GM23338 (cell line): ENCODE measurements around the gene FANCC. TPM values are rescaled to one million over a fixed set of nuclear protein-coding genes. Genes with fewer than 3 reads are reported as not detected.

Experiments
- ATAC-seq: fragments of 200-7000 bp; cut with Tn5 transposase; 3 replicates; pipeline ENCODE4 v1.9.1; 2020
- DNase-seq: peaks from one replicate; pipeline ENCODE4 v3.0.0-alpha.2; 2015; ENCODE audit warnings: low spot score
- H2AFZ ChIP-seq: fragments of 200-600 bp; sonication (generic); 2 replicates; pipeline ENCODE4 v1.8.0; 2016; ENCODE audit warnings: antibody characterized with exemption, mild to moderate bottlenecking, moderate library complexity
- H3F3A ChIP-seq: fragments of 200-600 bp; sonication (generic); replicated peaks from 2 replicates; pipeline ENCODE4 v1.8.0; 2017; ENCODE audit warnings: antibody characterized with exemption, mixed run types, low read depth
- H3K27ac ChIP-seq: fragments of 200-600 bp; sonication (generic); 2 replicates; pipeline ENCODE4 v1.6.1; 2016; ENCODE audit warnings: low read depth
- H3K27me3 ChIP-seq: fragments of 200-600 bp; sonication (generic); 2 replicates; pipeline ENCODE4 v1.8.0; 2016; ENCODE audit warnings: mild to moderate bottlenecking, mixed run types, moderate library complexity; ENCODE audit not compliant: insufficient read depth
- H3K36me3 ChIP-seq: fragments of 200-600 bp; sonication (generic); 2 replicates; pipeline ENCODE4 v1.8.0; 2016; ENCODE audit warnings: mild to moderate bottlenecking; ENCODE audit not compliant: insufficient read depth
- H3K4me1 ChIP-seq: fragments of 200-600 bp; sonication (generic); 2 replicates; pipeline ENCODE4 v1.8.0; 2016; ENCODE audit warnings: mild to moderate bottlenecking, moderate library complexity; ENCODE audit not compliant: insufficient read depth
- H3K4me2 ChIP-seq: fragments of 200-600 bp; sonication (generic); 2 replicates; pipeline ENCODE4 v1.7.1; 2017; ENCODE audit warnings: mixed run types
- H3K4me3 ChIP-seq: fragments of 200-600 bp; sonication (generic); 2 replicates; pipeline ENCODE4 v1.6.1; 2016; ENCODE audit warnings: mixed run types
- H3K79me2 ChIP-seq: fragments of 200-600 bp; sonication (generic); replicated peaks from 2 replicates; pipeline ENCODE4 v1.8.0; 2017; ENCODE audit warnings: mild to moderate bottlenecking; ENCODE audit not compliant: insufficient read depth
- H3K9me2 ChIP-seq: fragments of 200-600 bp; sonication (generic); 2 replicates; pipeline ENCODE4 v1.8.0; 2017; ENCODE audit not compliant: insufficient read depth
- H4K20me1 ChIP-seq: fragments of 200-600 bp; sonication (generic); replicated peaks from 2 replicates; pipeline ENCODE4 v1.8.0; 2017; ENCODE audit warnings: mild to moderate bottlenecking; ENCODE audit not compliant: insufficient read depth
- H3K27ac Mint-ChIP-seq: 2 replicates; pipeline ENCODE4 v1.8.0; 2020; ENCODE audit warnings: inconsistent platforms, mild to moderate bottlenecking, moderate library complexity, mixed read lengths
- H3K27me3 Mint-ChIP-seq: 3 replicates; pipeline ENCODE4 v1.8.0; 2022; ENCODE audit warnings: low read depth, mild to moderate bottlenecking, moderate library complexity, mixed read lengths, inconsistent platforms; ENCODE audit not compliant: insufficient read depth, poor library complexity
- H3K36me3 Mint-ChIP-seq: 3 replicates; pipeline ENCODE4 v1.8.0; 2021; ENCODE audit warnings: low read depth, mild to moderate bottlenecking, inconsistent platforms, moderate library complexity, mixed read lengths
- H3K4me1 Mint-ChIP-seq: 3 replicates; pipeline ENCODE4 v1.8.0; 2020; ENCODE audit warnings: mild to moderate bottlenecking, inconsistent platforms, mixed read lengths
- H3K4me3 Mint-ChIP-seq: 3 replicates; pipeline ENCODE4 v1.8.0; 2021; ENCODE audit warnings: moderate library complexity, mild to moderate bottlenecking, inconsistent platforms, mixed read lengths
- H3K9me3 Mint-ChIP-seq: 3 replicates; pipeline ENCODE4 v1.8.0; 2020; ENCODE audit warnings: moderate library complexity, mild to moderate bottlenecking, inconsistent platforms, mixed read lengths
- CREB1 ChIP-seq: fragments of 250-450 bp; sonication (Bioruptor Pico); IDR thresholded peaks from 2 replicates; pipeline ENCODE4 v1.5.0; 2020; ENCODE audit warnings: low read depth, mild to moderate bottlenecking, moderate library complexity
- EZH2phosphoT487 ChIP-seq: fragments of 200-600 bp; sonication (generic); IDR thresholded peaks from one replicate; pipeline ENCODE4 v1.8.1; 2018; ENCODE audit warnings: antibody characterized with exemption; ENCODE audit not compliant: unreplicated experiment
- JUNB ChIP-seq: IDR thresholded peaks from one replicate; pipeline ENCODE4 v1.6.1; 2016; ENCODE audit warnings: antibody characterized with exemption; ENCODE audit not compliant: unreplicated experiment
- NANOG ChIP-seq: IDR thresholded peaks from 2 replicates; pipeline ENCODE4 v1.6.1; 2016; ENCODE audit warnings: antibody characterized with exemption, borderline replicate concordance
- STAT1 ChIP-seq: IDR thresholded peaks from one replicate; pipeline ENCODE4 v1.6.1; 2016; ENCODE audit warnings: antibody characterized with exemption; ENCODE audit not compliant: unreplicated experiment
- polyA plus RNA-seq: library from polyadenylated mRNA; unstranded; fragments of >200 nt; fragmentation: Nextera tagmentation; extraction: Ambion mirVana; gene quantifications from 2 replicates; pipeline ENCODE4 v1.2.1, GENCODE V29; 2016
- total RNA-seq: library from RNA; depleted of rRNA; stranded (reverse); fragments of >200 nt; shearing (Covaris generic); gene quantifications from 2 replicates; pipeline ENCODE4 v1.2.3, GENCODE V29; 2014
- TF ChIP-seq, protein P1 (sequence below): fragments of 250-450 bp; sonication (Bioruptor Pico); IDR thresholded peaks from 2 replicates; pipeline ENCODE4 v1.5.0; 2020; ENCODE audit warnings: mild to moderate bottlenecking, moderate library complexity
- TF ChIP-seq, protein P2 (sequence below), 2 experiments: fragments of 200-600 bp in 1 of 2; sonication (generic) in 1 of 2; conservative IDR thresholded peaks; 2 replicates each; pipeline versions ENCODE4 v1.5.1 to v1.6.1; 2016 to 2017; ENCODE audit warnings: antibody characterized with exemption in 2 of 2, low read depth in 2 of 2, mild to moderate bottlenecking in 2 of 2, moderate library complexity in 1 of 2

FANCC gene
- total and polyA plus RNA-seq, 2 experiments from 2014 or later, result 7.8 to 18.1 TPM

GRCh38 chr9:95075700-95076099, 241.8 kb downstream of the FANCC start (continued):
- TF ChIP-seq, protein P1, sequence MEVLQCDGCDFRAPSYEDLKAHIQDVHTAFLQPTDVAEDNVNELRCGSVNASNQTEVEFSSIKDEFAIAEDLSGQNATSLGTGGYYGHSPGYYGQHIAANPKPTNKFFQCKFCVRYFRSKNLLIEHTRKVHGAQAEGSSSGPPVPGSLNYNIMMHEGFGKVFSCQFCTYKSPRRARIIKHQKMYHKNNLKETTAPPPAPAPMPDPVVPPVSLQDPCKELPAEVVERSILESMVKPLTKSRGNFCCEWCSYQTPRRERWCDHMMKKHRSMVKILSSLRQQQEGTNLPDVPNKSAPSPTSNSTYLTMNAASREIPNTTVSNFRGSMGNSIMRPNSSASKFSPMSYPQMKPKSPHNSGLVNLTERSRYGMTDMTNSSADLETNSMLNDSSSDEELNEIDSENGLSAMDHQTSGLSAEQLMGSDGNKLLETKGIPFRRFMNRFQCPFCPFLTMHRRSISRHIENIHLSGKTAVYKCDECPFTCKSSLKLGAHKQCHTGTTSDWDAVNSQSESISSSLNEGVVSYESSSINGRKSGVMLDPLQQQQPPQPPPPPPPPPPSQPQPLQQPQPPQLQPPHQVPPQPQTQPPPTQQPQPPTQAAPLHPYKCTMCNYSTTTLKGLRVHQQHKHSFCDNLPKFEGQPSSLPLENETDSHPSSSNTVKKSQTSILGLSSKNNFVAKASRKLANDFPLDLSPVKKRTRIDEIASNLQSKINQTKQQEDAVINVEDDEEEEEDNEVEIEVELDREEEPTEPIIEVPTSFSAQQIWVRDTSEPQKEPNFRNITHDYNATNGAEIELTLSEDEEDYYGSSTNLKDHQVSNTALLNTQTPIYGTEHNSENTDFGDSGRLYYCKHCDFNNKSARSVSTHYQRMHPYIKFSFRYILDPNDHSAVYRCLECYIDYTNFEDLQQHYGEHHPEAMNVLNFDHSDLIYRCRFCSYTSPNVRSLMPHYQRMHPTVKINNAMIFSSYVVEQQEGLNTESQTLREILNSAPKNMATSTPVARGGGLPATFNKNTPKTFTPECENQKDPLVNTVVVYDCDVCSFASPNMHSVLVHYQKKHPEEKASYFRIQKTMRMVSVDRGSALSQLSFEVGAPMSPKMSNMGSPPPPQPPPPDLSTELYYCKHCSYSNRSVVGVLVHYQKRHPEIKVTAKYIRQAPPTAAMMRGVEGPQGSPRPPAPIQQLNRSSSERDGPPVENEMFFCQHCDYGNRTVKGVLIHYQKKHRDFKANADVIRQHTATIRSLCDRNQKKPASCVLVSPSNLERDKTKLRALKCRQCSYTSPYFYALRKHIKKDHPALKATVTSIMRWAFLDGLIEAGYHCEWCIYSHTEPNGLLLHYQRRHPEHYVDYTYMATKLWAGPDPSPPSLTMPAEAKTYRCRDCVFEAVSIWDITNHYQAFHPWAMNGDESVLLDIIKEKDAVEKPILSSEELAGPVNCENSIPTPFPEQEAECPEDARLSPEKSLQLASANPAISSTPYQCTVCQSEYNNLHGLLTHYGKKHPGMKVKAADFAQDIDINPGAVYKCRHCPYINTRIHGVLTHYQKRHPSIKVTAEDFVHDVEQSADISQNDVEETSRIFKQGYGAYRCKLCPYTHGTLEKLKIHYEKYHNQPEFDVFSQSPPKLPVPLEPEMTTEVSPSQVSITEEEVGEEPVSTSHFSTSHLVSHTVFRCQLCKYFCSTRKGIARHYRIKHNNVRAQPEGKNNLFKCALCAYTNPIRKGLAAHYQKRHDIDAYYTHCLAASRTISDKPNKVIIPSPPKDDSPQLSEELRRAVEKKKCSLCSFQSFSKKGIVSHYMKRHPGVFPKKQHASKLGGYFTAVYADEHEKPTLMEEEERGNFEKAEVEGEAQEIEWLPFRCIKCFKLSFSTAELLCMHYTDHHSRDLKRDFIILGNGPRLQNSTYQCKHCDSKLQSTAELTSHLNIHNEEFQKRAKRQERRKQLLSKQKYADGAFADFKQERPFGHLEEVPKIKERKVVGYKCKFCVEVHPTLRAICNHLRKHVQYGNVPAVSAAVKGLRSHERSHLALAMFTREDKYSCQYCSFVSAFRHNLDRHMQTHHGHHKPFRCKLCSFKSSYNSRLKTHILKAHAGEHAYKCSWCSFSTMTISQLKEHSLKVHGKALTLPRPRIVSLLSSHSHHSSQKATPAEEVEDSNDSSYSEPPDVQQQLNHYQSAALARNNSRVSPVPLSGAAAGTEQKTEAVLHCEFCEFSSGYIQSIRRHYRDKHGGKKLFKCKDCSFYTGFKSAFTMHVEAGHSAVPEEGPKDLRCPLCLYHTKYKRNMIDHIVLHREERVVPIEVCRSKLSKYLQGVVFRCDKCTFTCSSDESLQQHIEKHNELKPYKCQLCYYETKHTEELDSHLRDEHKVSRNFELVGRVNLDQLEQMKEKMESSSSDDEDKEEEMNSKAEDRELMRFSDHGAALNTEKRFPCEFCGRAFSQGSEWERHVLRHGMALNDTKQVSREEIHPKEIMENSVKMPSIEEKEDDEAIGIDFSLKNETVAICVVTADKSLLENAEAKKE, result no peak

DNA sequence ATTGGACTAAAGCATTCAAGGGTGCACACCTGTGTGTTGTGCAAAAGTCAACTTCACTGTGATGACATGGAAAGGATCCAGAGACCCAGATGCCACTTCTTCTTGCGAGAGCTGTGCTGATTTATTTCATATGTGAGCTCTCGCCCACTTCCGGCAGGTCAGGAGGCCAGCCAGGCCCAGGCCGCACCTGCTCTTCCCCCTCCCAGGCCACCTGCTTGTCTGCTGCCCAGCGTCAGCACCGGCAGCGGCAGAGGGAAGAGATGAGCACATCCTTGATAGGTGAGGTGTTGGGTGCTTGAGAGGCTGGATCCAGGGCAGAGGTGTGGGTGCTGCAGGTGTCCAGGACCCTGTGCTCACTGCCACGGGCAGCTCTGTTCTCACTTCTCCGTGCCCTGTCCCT, 242.9 kb downstream of the FANCC start:
- H3K27me3 Mint-ChIP-seq, result peaks cover 8% of the 10 kb centered on the region
- no peak overlapping the region for H3K27ac Mint-ChIP-seq
- H3K9me3 Mint-ChIP-seq, result no peaks in the 10 kb centered on the region
- Histone ChIP-seq H3K27me3 (no peaks in the 10 kb centered on the region), H3K4me1 (peaks cover 14% of the 10 kb centered on the region), H3F3A (no peaks in the 10 kb centered on the region), H3K79me2 (no peaks in the 10 kb centered on the region), H3K9me2 (no peaks in the 10 kb centered on the region), H3K4me2 (no peak overlapping the region), H3K4me3 (no peak overlapping the region), H3K27ac (no peak overlapping the region), H3K36me3 (no peaks in the 10 kb centered on the region), H2AFZ (no peak overlapping the region), H4K20me1 (no peaks in the 10 kb centered on the region)
- ATAC-seq, result no peak
- H3K4me3 Mint-ChIP-seq, result no peak overlapping the region
- no peaks in the 10 kb centered on the region for H3K36me3 Mint-ChIP-seq
- peaks cover 32% of the 10 kb centered on the region for H3K4me1 Mint-ChIP-seq
- no peak for DNase-seq
- no peak for TF ChIP-seq NANOG
- no peak for TF ChIP-seq STAT1
- TF ChIP-seq CREB1, result no peak
- no peak for TF ChIP-seq JUNB
- TF ChIP-seq, protein P2, sequence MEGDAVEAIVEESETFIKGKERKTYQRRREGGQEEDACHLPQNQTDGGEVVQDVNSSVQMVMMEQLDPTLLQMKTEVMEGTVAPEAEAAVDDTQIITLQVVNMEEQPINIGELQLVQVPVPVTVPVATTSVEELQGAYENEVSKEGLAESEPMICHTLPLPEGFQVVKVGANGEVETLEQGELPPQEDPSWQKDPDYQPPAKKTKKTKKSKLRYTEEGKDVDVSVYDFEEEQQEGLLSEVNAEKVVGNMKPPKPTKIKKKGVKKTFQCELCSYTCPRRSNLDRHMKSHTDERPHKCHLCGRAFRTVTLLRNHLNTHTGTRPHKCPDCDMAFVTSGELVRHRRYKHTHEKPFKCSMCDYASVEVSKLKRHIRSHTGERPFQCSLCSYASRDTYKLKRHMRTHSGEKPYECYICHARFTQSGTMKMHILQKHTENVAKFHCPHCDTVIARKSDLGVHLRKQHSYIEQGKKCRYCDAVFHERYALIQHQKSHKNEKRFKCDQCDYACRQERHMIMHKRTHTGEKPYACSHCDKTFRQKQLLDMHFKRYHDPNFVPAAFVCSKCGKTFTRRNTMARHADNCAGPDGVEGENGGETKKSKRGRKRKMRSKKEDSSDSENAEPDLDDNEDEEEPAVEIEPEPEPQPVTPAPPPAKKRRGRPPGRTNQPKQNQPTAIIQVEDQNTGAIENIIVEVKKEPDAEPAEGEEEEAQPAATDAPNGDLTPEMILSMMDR (conservative IDR thresholded peaks at IDR 0.05; ENCODE audit: low read depth in 2 of 2), result no peak
- TF ChIP-seq EZH2phosphoT487, result no peak
- TF ChIP-seq, protein P1, result no peak
